C4-2B (cell line): ENCODE measurements around the gene DHX38.

ENCODE experiments used
- CTCF ChIP-seq: fragments of 450-650 bp; conservative IDR thresholded peaks from 2 replicates; pipeline ENCODE4 v1.5.1; 2017; ENCODE audit warnings: mild to moderate bottlenecking
- ZFX ChIP-seq: fragments of 450-650 bp; IDR thresholded peaks from 2 replicates; pipeline ENCODE4 v1.6.1; 2017

DNA sequence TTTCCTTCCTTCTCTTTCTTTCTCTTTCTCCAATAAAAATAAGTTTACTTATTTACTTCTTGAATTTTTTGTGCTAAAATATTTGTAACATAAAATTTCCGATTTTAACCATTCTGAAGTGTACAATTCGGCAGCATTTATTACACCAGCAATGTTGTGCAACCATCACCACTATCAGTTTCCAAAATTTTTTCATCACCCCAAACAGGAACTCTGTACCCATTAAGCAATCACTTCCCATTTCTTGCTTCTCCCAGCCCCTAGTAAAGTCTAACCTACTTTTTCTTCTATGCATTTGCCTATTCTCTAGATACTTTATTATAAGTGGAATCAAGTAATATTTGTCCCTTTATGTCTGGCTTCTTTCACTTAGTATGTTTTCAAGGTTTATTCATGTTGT is 41.8 kb upstream of the DHX38 start:
- TF ChIP-seq CTCF (no peak), ZFX (no peak)
